MM.1S (cell line): Measurements from ENCODE around the gene ELAVL4.

Source experiments
- CTCF ChIP-seq: fragments of 300-600 bp; sonication (generic); IDR thresholded peaks from 2 replicates; pipeline ENCODE4 v1.5.1; 2016; ENCODE audit warnings: antibody characterized with exemption, low read length, mixed read lengths
- EZH2phosphoT487 ChIP-seq: fragments of 300-600 bp; sonication (generic); IDR thresholded peaks from 2 replicates; pipeline ENCODE4 v1.6.1; 2018; ENCODE audit warnings: antibody characterized with exemption, low read length

- no peak for TF ChIP-seq EZH2phosphoT487
- no peak for TF ChIP-seq CTCF
Observed at GRCh38 chr1:50177994-50178393, 69.3 kb downstream of the ELAVL4 start.
